ENCODE measurements around the gene INKA1.
"Not testable (repeated sequence)": the region's sequence is repeated elsewhere in the genome, so short reads cannot be mapped to it uniquely, and the experiment has no call there.

The INKA1 gene

GRCh38 chr3:49802719-49803464 is at the start of gene INKA1:
Gene INKA1, plus strand, starts transcription at chr3:49803261. Its CDS starts 132 bp downstream, at chr3:49803393.
- DNase-seq (ENCODE audit: low read depth in 3 of 3) = peak; percentile 68 to 91 (median 82)

GRCh38 chr3:49754536-49754935 is 48.5 kb upstream of the INKA1 start:
- no peak for DNase-seq (ENCODE audit: low read depth in 3 of 3)

- no peak for DNase-seq (ENCODE audit: low read depth in 3 of 3)
These were observed 47.0 kb upstream of the INKA1 start for GRCh38 chr3:49756036-49756435.

- no peak for DNase-seq (ENCODE audit: low read depth in 3 of 3)
These were observed 45.9 kb upstream of the INKA1 start for GRCh38 chr3:49757197-49757596.

- no peak for DNase-seq (ENCODE audit: low read depth in 3 of 3)
These were observed 43.8 kb upstream of the INKA1 start for GRCh38 chr3:49759226-49759625.

- DNase-seq (ENCODE audit: low read depth in 3 of 3) = no peak
These were observed 41.4 kb upstream of the INKA1 start for GRCh38 chr3:49761661-49762060.

- no peak for DNase-seq (ENCODE audit: low read depth in 3 of 3)
These were observed 39.1 kb upstream of the INKA1 start for GRCh38 chr3:49763981-49764380.

GRCh38 chr3:49769286-49769915 is 33.7 kb upstream of the INKA1 start:
- DNase-seq (ENCODE audit: low read depth in 3 of 3) = no peak

- no peak for DNase-seq (ENCODE audit: low read depth in 3 of 3)
These were observed 33.1 kb upstream of the INKA1 start for GRCh38 chr3:49769926-49770325.

- no peak for DNase-seq (ENCODE audit: low read depth in 3 of 3)
These were observed 31.6 kb upstream of the INKA1 start for GRCh38 chr3:49771340-49771938.

GRCh38 chr3:49772703-49773102 is 30.4 kb upstream of the INKA1 start:
- no peak for DNase-seq (ENCODE audit: low read depth in 3 of 3)

GRCh38 chr3:49775538-49775937 is 27.5 kb upstream of the INKA1 start:
- DNase-seq (ENCODE audit: low read depth in 3 of 3) = no peak

GRCh38 chr3:49776101-49776500 is 27.0 kb upstream of the INKA1 start:
- not testable (repeated sequence) for DNase-seq (ENCODE audit: low read depth in 3 of 3)

- no peak for DNase-seq (ENCODE audit: low read depth in 3 of 3)
These were observed 23.5 kb upstream of the INKA1 start for GRCh38 chr3:49779358-49780079.

- DNase-seq (ENCODE audit: low read depth in 3 of 3) = no peak
These were observed 22.7 kb upstream of the INKA1 start for GRCh38 chr3:49780080-49780974.

- not testable (repeated sequence) for DNase-seq (ENCODE audit: low read depth in 3 of 3)
These were observed 22.1 kb upstream of the INKA1 start for GRCh38 chr3:49780975-49781365.

- no peak for DNase-seq (ENCODE audit: low read depth in 3 of 3)
These were observed 21.5 kb upstream of the INKA1 start for GRCh38 chr3:49781415-49782199.

GRCh38 chr3:49782277-49782676 is 20.8 kb upstream of the INKA1 start:
- DNase-seq (ENCODE audit: low read depth in 3 of 3) = not testable (repeated sequence)

- peak in 1 of 3 donors; percentile 35 for DNase-seq (ENCODE audit: low read depth in 3 of 3)
These were observed 17.3 kb upstream of the INKA1 start for GRCh38 chr3:49785565-49786356.
